ENCODE data around the gene PAX5.

DNA sequence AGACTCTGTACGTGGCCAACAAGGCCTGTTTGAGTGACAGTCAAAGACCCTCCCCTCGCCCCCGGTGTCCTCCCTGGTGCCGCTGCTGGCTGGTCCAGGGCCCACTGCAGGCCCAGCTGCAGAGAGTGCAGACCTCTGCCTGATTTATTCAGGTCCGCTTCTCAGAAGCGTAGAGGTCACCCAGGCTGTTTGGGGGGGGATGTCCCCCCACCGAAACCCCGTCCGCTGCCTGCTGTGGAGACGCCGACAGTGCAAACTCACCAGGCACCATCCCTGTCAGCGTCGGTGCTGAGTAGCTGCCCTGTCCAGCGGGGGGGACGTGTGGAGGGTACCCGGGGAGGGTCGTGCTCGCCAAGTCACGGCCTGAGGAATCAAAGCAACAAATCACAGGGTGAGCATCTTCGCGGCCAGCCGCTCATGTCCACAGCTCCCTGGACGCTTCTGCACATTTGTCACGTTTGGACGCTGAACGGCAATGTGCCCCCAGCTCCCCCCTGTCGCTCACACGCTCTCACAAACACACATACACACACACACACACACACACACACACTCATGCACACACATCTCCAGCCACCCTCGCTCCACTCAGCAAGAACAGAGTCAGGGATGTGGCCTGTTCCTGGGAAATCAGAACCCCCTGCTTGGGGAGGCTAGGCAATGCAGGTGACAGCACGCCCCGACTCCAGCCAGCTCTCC is 152.2 kb downstream of the PAX5 start:
- TF ChIP-seq EZH2 (IDR thresholded peaks at IDR 0.05; ENCODE audit: low read depth) = no peak
- TF ChIP-seq, protein P1, sequence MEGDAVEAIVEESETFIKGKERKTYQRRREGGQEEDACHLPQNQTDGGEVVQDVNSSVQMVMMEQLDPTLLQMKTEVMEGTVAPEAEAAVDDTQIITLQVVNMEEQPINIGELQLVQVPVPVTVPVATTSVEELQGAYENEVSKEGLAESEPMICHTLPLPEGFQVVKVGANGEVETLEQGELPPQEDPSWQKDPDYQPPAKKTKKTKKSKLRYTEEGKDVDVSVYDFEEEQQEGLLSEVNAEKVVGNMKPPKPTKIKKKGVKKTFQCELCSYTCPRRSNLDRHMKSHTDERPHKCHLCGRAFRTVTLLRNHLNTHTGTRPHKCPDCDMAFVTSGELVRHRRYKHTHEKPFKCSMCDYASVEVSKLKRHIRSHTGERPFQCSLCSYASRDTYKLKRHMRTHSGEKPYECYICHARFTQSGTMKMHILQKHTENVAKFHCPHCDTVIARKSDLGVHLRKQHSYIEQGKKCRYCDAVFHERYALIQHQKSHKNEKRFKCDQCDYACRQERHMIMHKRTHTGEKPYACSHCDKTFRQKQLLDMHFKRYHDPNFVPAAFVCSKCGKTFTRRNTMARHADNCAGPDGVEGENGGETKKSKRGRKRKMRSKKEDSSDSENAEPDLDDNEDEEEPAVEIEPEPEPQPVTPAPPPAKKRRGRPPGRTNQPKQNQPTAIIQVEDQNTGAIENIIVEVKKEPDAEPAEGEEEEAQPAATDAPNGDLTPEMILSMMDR (conservative IDR thresholded peaks at IDR 0.05) = no peak
